Calu3 (cell line): ENCODE data around the gene R3HDM2. TPM values are rescaled to one million over a fixed set of nuclear protein-coding genes. Genes with fewer than 3 reads are reported as not detected.
"Not testable (repeated sequence)": the region's sequence is repeated elsewhere in the genome, so short reads cannot be mapped to it uniquely, and the experiment has no call there.

Experiments
- BruUV-seq: library from RNA; stranded (reverse); fragments of 400-500 nt; replicated peaks from 2 replicates; lab custom pipeline; 2021; lab: Mats Ljungman, UMichigan
- CTCF ChIA-PET: fragments of 300-600 bp; sonication (Branson Sonifier 250); formaldehyde crosslinking; loops from one replicate; lab custom pipeline; 2022; ENCODE audit warnings: antibody characterized with exemption; lab: Charles Lee
- DNase-seq: peaks from one replicate; pipeline ENCODE4 v3.0.0; 2022
- H3K27ac Mint-ChIP-seq: one replicate; pipeline ENCODE4 v1.8.0; 2022; ENCODE audit warnings: mixed read lengths; ENCODE audit not compliant: unreplicated experiment
- H3K27me3 Mint-ChIP-seq: one replicate; pipeline ENCODE4 v1.8.0; 2022; ENCODE audit warnings: mixed read lengths; ENCODE audit not compliant: unreplicated experiment
- H3K36me3 Mint-ChIP-seq: one replicate; pipeline ENCODE4 v1.8.0; 2022; ENCODE audit warnings: mild to moderate bottlenecking, moderate library complexity, mixed read lengths; ENCODE audit not compliant: insufficient read depth, unreplicated experiment
- H3K4me1 Mint-ChIP-seq: one replicate; pipeline ENCODE4 v1.8.0; 2022; ENCODE audit warnings: mild to moderate bottlenecking, low read depth, mixed read lengths; ENCODE audit not compliant: unreplicated experiment
- H3K4me3 Mint-ChIP-seq: one replicate; pipeline ENCODE4 v1.8.0; 2022; ENCODE audit warnings: mild to moderate bottlenecking, low read depth, moderate library complexity, mixed read lengths; ENCODE audit not compliant: unreplicated experiment
- H3K9me3 Mint-ChIP-seq: one replicate; pipeline ENCODE4 v1.8.0; 2022; ENCODE audit warnings: low read depth, mixed read lengths; ENCODE audit not compliant: unreplicated experiment
- CTCF ChIP-seq: fragments of 200-600 bp; IDR thresholded peaks from one replicate; pipeline ENCODE4 v1.8.0; 2022; ENCODE audit warnings: antibody characterized with exemption; ENCODE audit not compliant: unreplicated experiment
- intact Hi-C: fragments of 100-400 bp; cut with micrococcal nuclease; formaldehyde crosslinking; loops from one replicate; pipeline ENCODE4 v1.10.0; 2022; ENCODE audit not compliant: unreplicated experiment
- total RNA-seq: library from RNA; stranded (reverse); gene quantifications from 2 replicates; pipeline ENCODE4 v1.2.3, GENCODE V29; 2022

Gene R3HDM2
- total RNA-seq, 1 experiment from 2014 or later = 77.3 TPM

- Mint-ChIP-seq H3K27ac (no peak overlapping the region), H3K4me3 (no peak overlapping the region), H3K27me3 (no peaks in the 10 kb centered on the region), H3K4me1 (no peaks in the 10 kb centered on the region), H3K36me3 (peaks cover 5% of the 10 kb centered on the region), H3K9me3 (no peaks in the 10 kb centered on the region)
- intact Hi-C loops = no loop called here
- no peak for DNase-seq
- TF ChIP-seq CTCF = no peak
- CTCF ChIA-PET = interaction anchor here (1.0 to 3.3 kb wide), 3 partner anchors 10 to 150 kb away, joined by 4 to 13 read pairs (median 8); partner anchors contain the start of genes GLI1 and INHBE
- no TSS peak for BruUV-seq
Measured at GRCh38 chr12:57309420-57309819, 121.4 kb downstream of the R3HDM2 start.

- H3K27ac Mint-ChIP-seq = no peak overlapping the region
- H3K4me3 Mint-ChIP-seq = no peak overlapping the region
- DNase-seq = no peak
- CTCF ChIA-PET = interaction anchor here (1.1 kb wide), 1 partner anchor 151 kb away, joined by 3 read pairs; no protein-coding TSS in a partner anchor
- H3K4me1 Mint-ChIP-seq = no peaks in the 10 kb centered on the region
- TF ChIP-seq CTCF = no peak
- no peaks in the 10 kb centered on the region for H3K9me3 Mint-ChIP-seq
- BruUV-seq = no TSS peak
- H3K36me3 Mint-ChIP-seq = peaks cover 36% of the 10 kb centered on the region
- intact Hi-C loops = no loop called here
- no peaks in the 10 kb centered on the region for H3K27me3 Mint-ChIP-seq
Measured at GRCh38 chr12:57300961-57301584, 129.8 kb downstream of the R3HDM2 start.

- TF ChIP-seq CTCF = no peak
- BruUV-seq = no TSS peak
- no peak overlapping the region for H3K27ac Mint-ChIP-seq
- H3K27me3 Mint-ChIP-seq = no peaks in the 10 kb centered on the region
- H3K4me1 Mint-ChIP-seq = no peaks in the 10 kb centered on the region
- intact Hi-C loops = no loop called here
- peaks cover 32% of the 10 kb centered on the region for H3K36me3 Mint-ChIP-seq
- H3K4me3 Mint-ChIP-seq = no peak overlapping the region
- no peaks in the 10 kb centered on the region for H3K9me3 Mint-ChIP-seq
- no peak for DNase-seq
- CTCF ChIA-PET = interaction anchor here (0.6 to 1.1 kb wide), 3 partner anchors 8 to 153 kb away, joined by 3 to 4 read pairs (median 3); no protein-coding TSS in a partner anchor
Measured at GRCh38 chr12:57299514-57300016, 131.3 kb downstream of the R3HDM2 start.

- no peak for TF ChIP-seq CTCF
- Mint-ChIP-seq H3K9me3 (no peaks in the 10 kb centered on the region), H3K36me3 (peaks cover 22% of the 10 kb centered on the region), H3K4me1 (no peaks in the 10 kb centered on the region), H3K27me3 (no peaks in the 10 kb centered on the region), H3K4me3 (no peak overlapping the region), H3K27ac (no peak overlapping the region)
- intact Hi-C loops = no loop called here
- BruUV-seq = no TSS peak
- no peak for DNase-seq
- CTCF ChIA-PET = no interaction called here
Measured at GRCh38 chr12:57296291-57296690, 134.6 kb downstream of the R3HDM2 start.

- BruUV-seq, H3K4me3 Mint-ChIP-seq, H3K27ac Mint-ChIP-seq, H3K27me3 Mint-ChIP-seq, H3K9me3 Mint-ChIP-seq, DNase-seq, intact Hi-C loops: not testable (repeated sequence)
- Mint-ChIP-seq H3K36me3 (peaks cover 45% of the 10 kb centered on the region), H3K4me1 (peaks cover 24% of the 10 kb centered on the region)
- CTCF ChIA-PET = interaction anchor here (0.7 kb wide), 1 partner anchor 687 kb away, joined by 3 read pairs; no protein-coding TSS in a partner anchor
Measured at GRCh38 chr12:57282073-57282472, 148.8 kb downstream of the R3HDM2 start.
